Peyer's patch (tissue), 4 donors: ENCODE data around the gene PRR32. TPM values are rescaled to one million over a fixed set of nuclear protein-coding genes. Genes with fewer than 3 reads are reported as not detected.

Source experiments
- DNase-seq, 3 donors: peaks; one replicate each; pipeline ENCODE4 v3.0.0-alpha.2; 2017 to 2019
- H3K27ac ChIP-seq, 4 donors: fragments of 200-600 bp; sonication (generic); one replicate each; pipeline ENCODE4 v1.5.1; 2016 to 2019
- H3K27me3 ChIP-seq, 2 donors: fragments of 200-600 bp; sonication (generic); one replicate each; pipeline ENCODE4 v1.5.1; 2019
- H3K36me3 ChIP-seq, 3 donors: fragments of 200-600 bp; sonication (generic); one replicate each; pipeline ENCODE4 v1.5.1; 2016 to 2019
- H3K4me1 ChIP-seq, 4 donors: fragments of 200-600 bp; sonication (generic); one replicate each; pipeline ENCODE4 v1.5.1; 2016 to 2019
- H3K4me3 ChIP-seq, 4 donors: fragments of 200-600 bp; sonication (generic); 1 replicate in 3 of 4; 2 replicates in 1 of 4; pipeline ENCODE4 v1.5.1; 2016 to 2019; ENCODE audit warnings: mild to moderate bottlenecking in 1 of 4
- H3K9me3 ChIP-seq, 4 donors: fragments of 200-600 bp; sonication (generic); one replicate each; pipeline ENCODE4 v1.5.1; 2016 to 2019; ENCODE audit warnings: mild to moderate bottlenecking in 1 of 4
- CTCF ChIP-seq, 6 experiments: fragments of 450-650 bp in 4 of 6; fragments of 200-600 bp in 2 of 6; sonication (generic) in 1 of 6; IDR thresholded peaks; one replicate each; pipeline ENCODE4 v1.5.1; 2017 to 2019; ENCODE audit warnings: antibody characterized with exemption in 6 of 6, mild to moderate bottlenecking in 3 of 6, moderate library complexity in 1 of 6
- POLR2A ChIP-seq, 2 donors: fragments of 450-650 bp; IDR thresholded peaks; one replicate each; pipeline ENCODE4 v1.5.1; 2017; ENCODE audit warnings: antibody characterized with exemption in 2 of 2, mild to moderate bottlenecking in 2 of 2, moderate library complexity in 2 of 2
- total RNA-seq, 4 donors: library from RNA; depleted of rRNA; stranded (reverse); fragments of >200 nt; gene quantifications; one replicate each; pipeline ENCODE4 v1.1.0, GENCODE V29; 2016

Gene PRR32
- total RNA-seq, 4 donors from 2014 or later: not detected

GRCh38 chrX:126820700-126821420, 1.3 kb downstream of the PRR32 start:
- no peaks in the 10 kb centered on the region for H3K9me3 ChIP-seq
- no peak overlapping the region for H3K27ac ChIP-seq
- no peak overlapping the region for H3K4me3 ChIP-seq
- no peaks in the 10 kb centered on the region for H3K27me3 ChIP-seq
- no peak for DNase-seq
- H3K36me3 ChIP-seq: no peaks in the 10 kb centered on the region
- no peak for TF ChIP-seq CTCF (IDR thresholded peaks at IDR 0.05)
- no peak for TF ChIP-seq POLR2A (IDR thresholded peaks at IDR 0.05)
- no peaks in the 10 kb centered on the region for H3K4me1 ChIP-seq

GRCh38 chrX:126824338-126825007, 4.9 kb downstream of the PRR32 start:
- TF ChIP-seq POLR2A (IDR thresholded peaks at IDR 0.05) (no peak), CTCF (IDR thresholded peaks at IDR 0.05) (no peak)
- no peaks in the 10 kb centered on the region for H3K36me3 ChIP-seq
- no peak overlapping the region for H3K27ac ChIP-seq
- no peaks in the 10 kb centered on the region for H3K4me1 ChIP-seq
- H3K4me3 ChIP-seq: no peak overlapping the region
- DNase-seq: no peak
- H3K27me3 ChIP-seq: no peaks in the 10 kb centered on the region
- no peaks in the 10 kb centered on the region for H3K9me3 ChIP-seq

- no peak for DNase-seq
- Histone ChIP-seq H3K4me1 (no peaks in the 10 kb centered on the region), H3K27ac (no peak overlapping the region), H3K27me3 (no peaks in the 10 kb centered on the region), H3K9me3 (no peaks in the 10 kb centered on the region), H3K4me3 (no peak overlapping the region), H3K36me3 (no peaks in the 10 kb centered on the region)
- TF ChIP-seq POLR2A (IDR thresholded peaks at IDR 0.05): no peak
- TF ChIP-seq CTCF (IDR thresholded peaks at IDR 0.05): no peak
Observed at GRCh38 chrX:126825566-126826193, 6.2 kb downstream of the PRR32 start.

- H3K4me3 ChIP-seq: no peak overlapping the region
- H3K27ac ChIP-seq: no peak overlapping the region
- no peaks in the 10 kb centered on the region for H3K9me3 ChIP-seq
- H3K36me3 ChIP-seq: no peaks in the 10 kb centered on the region
- TF ChIP-seq CTCF (IDR thresholded peaks at IDR 0.05) (no peak), POLR2A (IDR thresholded peaks at IDR 0.05) (no peak)
- DNase-seq: no peak
- H3K27me3 ChIP-seq: no peaks in the 10 kb centered on the region
- H3K4me1 ChIP-seq: no peaks in the 10 kb centered on the region
Observed at GRCh38 chrX:126836186-126836585, 16.7 kb downstream of the PRR32 start.

- H3K9me3 ChIP-seq: no peaks in the 10 kb centered on the region
- no peaks in the 10 kb centered on the region for H3K36me3 ChIP-seq
- no peak for DNase-seq
- H3K4me1 ChIP-seq: no peaks in the 10 kb centered on the region
- no peak for TF ChIP-seq POLR2A (IDR thresholded peaks at IDR 0.05)
- no peak for TF ChIP-seq CTCF (IDR thresholded peaks at IDR 0.05)
- no peak overlapping the region for H3K27ac ChIP-seq
- no peaks in the 10 kb centered on the region for H3K27me3 ChIP-seq
- H3K4me3 ChIP-seq: no peak overlapping the region
Observed at GRCh38 chrX:126847143-126847542, 27.6 kb downstream of the PRR32 start.
